HG02678 (cell line): ENCODE data around the gene KIF21B.
A peak's percentile ranks its signal among the peaks of the same experiment; 100 is the strongest.

Experiments
- ATAC-seq: cut with Tn5 transposase; IDR thresholded peaks from one replicate; pipeline ENCODE4 v1.9.1; 2021; ENCODE audit warnings: mild to moderate bottlenecking, moderate library complexity; ENCODE audit not compliant: unreplicated experiment

The KIF21B gene

DNA sequence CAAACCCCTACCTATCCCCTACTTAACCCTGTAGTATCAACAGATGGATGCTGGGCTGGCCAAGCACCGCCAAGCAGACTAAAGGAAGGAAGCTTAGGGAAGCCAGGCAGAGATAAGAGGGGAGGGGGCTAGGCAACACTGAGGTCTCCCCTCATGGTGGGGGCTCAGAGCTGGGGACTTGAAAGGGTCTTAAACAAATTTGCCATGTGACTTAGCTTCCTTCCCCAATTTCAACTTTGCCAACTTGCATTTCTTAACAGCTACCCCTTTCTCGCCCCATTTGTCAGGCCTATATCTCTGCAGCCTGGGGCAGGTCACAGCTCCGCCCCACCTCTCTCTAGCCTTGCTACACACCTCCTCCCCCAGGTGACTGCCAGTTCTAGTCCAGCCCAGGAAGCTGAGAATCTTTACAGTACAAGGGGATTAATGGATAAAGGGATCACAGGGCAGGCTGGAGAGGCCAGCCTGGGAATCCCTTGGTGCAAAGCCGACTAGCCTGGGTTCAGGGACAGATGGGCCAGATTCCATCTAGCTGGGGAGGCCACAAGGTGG lies 3.4 kb downstream of the KIF21B start:
- no peak for ATAC-seq

DNA sequence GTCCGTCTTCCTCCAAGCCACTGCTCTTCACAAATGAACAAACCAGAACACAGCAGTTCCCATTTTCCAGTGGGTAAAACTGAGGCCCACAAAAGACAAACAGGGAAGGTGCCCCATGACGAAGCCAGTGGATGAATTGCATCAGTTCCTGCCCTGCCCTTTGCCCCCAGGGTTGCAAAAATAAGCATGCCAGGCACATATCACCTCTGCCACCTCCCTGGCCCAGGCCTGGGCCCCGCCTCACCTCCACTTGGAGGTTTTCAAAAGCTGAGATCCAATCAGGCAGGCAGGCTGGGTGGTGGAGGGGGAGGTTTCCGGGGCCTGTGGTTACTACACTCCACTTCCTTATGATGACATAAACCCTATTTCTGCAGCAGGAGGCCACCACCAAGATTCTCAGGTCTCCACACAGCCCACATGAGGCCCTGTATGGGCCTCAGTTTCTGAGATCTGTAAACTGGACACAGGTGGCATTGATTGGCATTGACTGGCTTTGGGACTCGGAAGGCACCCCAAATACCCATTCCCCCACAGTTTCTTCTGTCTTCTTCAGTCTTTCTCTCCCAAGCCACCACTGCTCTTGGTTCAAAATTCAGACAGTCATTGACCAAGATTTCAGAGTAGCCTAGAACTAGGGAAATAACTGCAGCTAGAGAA lies 4.1 kb downstream of the KIF21B start:
- ATAC-seq = peak; percentile 66

DNA sequence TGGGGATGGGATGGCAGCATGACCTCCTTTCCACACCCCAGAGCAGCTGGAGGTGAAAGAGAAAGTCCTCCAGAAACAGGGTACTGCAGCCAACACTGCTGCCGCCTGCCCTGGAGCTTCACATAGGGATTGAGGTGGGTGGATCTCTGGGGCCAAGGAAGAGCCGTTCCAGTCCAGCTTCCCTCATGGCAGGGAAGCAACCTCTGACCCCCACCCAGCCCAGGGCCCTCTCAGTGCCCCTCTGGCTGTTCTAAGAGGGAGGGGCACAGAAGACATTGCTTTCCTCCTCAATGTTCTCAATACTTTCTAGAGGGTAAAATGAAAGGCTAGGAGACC lies 5.7 kb downstream of the KIF21B start:
- ATAC-seq = no peak

DNA sequence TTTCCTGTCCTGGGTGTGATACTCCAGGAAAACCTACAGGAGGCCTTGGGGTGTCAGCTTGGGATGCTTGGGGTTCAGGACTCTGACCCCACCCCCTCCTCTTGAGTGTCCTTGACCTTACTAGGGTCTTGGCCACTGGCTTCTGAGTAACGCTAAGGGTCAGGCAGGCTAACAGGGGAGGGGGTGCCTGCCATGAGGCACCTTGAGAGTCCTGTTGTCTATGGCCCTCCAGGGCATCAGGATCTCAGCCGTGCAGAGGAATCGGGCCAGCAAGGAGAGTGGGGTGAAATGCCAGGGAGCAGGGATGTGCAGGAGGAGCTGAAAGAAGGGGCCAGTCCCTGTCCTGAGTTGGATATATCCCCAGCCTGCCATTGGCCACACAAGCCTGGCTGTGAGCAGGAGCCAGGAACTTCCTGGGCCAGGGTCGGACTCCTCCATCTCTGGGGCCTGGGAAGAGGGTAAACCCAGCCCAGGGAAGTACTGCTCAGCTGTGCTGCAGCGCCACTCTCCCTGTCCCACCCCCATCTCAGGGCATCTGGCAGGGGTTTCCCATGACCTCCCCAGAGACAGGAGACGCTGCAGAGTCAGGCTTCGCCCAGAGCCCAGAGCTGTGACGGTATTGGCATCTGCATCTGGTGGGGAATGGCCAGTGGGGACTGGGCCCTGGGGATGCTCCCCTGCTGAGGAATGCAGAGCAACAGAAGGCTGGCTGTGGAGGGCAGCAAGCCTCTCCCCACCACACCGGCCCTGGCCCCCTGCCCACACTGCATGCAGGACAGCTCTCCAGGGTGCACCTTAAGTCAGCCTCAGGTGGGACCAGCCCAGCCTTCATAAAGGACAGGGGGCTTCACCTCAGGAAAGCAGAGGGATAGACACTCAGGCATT lies 6.3 kb downstream of the KIF21B start:
- ATAC-seq = peak; percentile 42

DNA sequence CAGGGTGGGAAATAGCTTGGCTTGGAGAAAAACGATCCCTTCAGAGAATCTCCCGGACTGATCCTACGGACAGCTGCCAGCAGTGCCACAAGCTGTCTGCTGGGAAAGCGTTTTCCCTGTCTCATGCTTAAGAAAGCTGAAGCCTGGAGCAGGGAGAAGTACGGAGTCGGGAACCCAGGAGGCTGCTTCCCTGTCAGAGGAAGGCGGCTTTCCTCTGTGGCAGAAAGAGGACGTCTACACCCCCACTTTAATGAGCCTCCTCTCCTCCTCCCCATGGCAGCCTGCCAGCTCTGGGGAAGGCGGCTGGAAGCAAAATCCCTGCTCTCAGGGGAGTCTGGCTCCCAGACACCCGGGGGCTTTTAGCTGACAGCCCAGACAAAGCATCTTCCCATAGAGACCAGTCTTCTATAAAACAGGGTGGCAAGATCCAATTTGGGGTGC lies 7.3 kb downstream of the KIF21B start:
- ATAC-seq = no peak

DNA sequence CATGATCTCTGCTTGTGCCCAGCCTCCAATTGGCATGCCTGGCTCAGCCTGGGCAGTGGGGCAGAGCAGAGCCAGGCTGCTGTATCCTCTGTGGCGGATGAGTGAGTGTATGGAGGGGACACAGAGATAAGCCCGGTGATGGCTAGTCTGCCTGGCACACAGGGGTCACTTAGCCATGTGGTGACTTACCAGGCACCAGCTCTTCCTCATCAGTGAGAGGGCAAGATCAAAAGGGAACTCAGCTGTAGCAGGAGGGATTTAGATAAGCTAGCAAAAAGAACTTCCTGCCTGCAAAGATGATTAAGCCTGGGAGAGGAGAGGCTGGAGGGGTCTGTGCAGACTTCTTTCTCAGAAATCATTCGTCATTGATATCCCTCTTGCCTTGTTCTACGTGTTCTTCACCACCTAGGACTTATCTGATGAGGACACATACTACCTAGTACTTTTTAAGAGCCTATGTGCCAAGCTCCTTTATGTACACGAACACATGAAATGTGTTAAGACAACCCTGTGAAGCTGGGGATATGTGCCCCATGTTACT lies 7.9 kb downstream of the KIF21B start:
- ATAC-seq = no peak

DNA sequence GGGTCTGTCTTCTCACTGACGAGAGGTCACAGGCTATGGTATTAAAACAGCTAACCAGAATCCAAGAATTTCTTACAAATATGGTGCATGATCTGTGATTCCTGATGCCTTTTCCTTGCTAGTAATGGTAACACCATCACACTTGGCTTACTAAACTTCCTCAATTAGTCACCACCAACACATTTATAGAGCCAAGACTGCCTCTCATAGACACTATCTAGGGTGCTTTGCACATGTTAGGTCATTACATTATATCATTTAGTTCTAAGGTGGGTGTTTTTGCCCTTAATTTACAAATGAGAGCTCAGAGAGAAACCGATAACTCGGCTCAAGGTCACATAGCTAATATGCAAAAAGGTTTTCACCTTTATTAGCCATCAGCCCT lies 8.7 kb downstream of the KIF21B start:
- ATAC-seq = no peak

DNA sequence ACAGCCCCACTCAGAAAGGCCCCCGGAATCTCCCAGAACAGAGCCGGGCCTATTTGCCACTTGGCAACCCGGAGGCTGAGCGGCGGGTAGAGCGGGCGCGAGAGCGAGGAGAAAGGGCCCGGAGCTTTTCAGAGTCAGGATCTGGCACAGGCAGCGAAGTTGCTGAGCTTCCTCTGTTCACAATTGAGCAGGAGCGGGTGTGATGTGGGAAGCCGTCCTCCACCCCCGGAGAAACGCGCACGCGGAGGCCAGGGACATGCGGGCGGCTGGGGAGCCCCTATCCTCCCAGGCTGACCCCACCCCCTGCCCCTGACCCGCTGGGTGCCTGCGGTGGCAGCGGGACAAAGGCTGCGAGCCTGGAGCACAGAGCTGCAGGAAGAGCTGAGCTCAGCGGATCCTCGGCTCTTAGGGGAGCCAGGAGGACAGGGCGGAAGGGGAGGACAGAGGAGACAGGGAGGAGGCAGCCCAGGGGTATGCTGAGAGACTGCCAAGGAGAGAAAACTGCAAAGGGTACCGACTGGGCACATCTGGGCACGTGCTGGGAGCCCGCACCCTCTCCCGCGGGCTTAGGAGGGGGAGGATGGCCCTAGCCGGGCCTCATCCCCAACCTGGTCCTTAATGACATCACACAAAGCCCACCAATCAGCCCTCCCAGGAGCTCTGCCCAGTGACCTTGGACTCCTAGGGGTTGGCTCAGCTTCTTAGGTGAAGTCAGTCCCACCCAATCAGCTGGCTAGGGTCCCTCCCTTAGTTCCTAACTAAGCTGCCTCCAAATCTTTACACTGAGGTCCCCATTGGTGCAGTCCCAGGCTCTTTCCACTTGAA lies 9.3 kb downstream of the KIF21B start:
- ATAC-seq = no peak

DNA sequence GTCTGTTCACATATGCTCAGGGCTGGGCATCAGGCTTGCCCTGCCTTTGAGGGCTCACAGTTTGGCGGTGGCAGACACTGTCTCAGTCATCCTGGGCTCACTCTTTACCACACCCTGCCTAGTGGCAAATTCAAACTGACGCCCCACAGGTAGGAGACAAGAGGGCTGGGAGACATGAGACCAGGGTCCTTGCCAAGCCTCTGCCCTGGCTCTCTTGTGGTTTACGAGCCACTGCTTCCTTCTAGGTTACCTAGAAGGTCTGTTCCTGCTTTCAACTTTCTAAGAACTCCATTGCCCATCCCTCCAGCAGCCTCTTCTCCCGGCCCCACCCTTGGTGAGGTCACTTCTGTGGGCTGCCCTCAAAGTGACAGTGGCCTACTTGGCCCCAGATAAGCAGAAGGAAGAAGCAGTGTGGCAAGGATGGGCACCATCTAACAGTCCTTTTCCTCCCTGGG lies 10.5 kb downstream of the KIF21B start:
- no peak for ATAC-seq

DNA sequence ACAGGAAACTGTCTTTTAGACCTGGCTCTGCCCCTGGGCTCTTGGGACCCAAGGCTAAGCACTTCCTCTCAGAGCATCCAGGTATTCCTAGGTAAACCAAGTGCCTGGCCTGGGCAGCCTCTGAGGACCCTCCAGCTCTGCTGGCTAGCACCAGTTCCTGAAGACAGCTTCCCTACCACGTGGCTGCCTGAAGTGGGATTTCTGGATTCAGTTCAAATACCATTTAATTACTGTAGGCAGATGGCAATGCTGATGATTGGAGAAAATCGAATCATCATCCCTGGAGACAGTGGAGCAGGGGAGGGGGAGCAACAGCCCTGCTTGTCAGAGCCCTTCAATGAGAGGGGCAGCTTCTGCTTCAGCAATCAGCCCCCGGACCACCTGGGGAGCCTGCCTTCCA lies 11.9 kb downstream of the KIF21B start:
- no peak for ATAC-seq

DNA sequence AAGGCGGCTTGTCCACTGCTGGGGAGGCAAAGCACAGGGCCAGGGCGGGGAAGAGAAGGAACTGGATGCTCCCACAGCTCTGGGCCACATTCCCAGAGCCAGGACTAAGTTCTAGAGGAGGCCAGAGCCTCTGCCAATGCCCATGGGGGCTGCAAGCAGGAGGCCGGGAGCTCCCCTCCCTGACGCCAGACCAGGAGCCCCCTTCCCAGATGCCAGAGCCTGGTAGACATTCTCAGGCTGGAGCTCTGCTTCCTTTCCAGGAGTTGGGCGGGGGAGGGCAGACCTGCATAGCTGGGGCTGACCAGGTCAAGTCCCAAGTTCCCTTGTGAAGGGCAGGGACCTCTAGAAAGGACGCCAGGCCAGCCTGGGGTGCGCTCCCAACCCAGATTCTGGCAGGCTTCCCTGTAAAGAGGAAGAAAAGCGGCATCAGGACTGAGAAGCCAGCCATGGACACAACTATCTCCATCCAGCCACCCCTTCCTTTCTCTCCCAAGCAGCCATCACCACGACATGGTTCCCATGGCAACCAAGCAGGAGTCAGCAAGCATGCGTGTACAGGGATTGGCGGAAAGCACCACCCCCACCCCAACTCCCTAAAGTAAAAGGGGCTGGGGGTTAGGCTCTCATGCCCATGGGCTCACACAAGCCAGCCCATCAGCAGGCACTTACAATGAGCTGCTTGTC lies 13.4 kb downstream of the KIF21B start:
- no peak for ATAC-seq

DNA sequence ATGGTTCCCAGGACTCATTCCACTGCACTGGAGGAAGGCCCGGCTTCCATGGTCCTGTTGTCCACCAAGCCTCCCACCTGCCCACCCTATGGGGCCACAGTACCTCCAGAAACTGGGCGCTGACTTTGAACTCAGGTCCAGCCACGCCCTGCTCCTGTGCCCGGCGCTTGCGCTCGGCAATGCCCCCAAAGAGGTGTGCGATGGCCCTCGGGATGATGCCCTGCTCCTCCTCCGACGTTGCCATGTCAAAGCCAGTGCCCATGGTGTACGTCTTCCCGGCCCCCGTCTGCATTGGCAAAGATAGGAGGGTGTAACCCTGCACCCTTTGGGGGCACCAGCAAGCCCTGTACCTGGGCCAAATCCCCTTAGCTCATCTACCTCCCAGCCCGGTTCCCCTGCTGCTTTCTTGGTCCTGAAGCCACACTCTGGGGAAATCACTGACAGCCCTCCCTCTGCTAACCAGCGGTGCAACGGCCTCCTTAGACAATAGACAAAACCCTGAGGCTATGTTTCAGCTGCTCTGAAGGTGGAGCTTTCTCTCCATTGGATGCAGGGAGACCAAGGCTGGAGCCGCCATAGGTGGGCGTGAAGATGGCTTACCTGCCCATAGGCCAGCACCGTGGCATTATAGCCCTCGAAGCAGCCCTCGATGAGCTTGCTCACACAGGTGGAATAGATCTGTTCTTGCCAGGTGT lies 14.7 kb downstream of the KIF21B start:
- no peak for ATAC-seq

DNA sequence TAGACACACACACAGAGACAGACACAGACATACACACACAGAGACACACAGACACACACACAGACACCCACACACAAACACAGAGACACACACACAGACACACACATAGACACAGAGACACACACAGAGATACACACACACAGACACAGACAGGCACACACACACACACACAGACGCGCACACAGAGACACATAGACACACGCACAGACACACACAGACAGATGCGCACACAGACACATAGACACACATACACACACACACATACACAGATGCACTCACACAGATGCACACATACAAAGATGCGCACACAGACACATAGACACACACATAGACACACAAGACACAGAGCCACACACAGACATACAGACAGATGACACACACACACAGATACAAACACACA lies 16.0 kb downstream of the KIF21B start:
- ATAC-seq = no peak

DNA sequence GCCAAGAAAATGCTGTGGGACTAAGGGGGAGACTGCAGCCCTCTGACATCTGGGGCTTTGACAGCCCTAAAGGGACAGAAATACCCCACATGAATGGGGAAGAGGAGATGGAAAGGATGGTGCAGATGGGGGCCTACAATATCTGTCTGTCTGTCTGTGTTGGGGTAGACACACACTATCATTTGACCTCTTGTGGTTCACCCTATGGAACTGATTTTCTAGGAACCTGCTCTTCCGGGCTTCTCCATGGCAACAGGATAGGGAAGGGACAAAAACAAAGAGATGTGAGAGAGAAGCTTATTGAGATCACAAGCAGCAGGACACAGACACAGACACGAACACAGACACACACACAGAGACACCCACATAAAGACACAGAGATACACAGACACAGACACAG lies 17.1 kb downstream of the KIF21B start:
- ATAC-seq = no peak

DNA sequence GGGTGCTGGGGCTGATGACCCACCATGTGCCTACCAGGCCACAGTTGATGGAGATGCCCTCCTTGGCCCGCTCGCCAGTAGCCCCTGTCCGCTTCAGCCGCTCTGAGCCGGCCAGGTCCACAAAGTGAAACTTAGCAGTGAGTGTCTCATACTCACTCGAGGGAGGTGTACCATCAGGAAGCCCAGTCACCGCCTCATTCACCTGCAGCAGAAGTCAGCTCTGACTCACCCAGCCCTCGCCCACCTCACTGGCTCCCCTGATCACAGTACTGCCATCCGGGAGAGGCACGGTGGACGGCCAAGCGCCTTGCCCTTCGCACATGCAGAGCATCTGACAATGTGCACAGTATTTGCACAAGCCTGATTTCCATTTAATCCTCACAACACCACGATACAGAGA lies 18.8 kb downstream of the KIF21B start:
- no peak for ATAC-seq

DNA sequence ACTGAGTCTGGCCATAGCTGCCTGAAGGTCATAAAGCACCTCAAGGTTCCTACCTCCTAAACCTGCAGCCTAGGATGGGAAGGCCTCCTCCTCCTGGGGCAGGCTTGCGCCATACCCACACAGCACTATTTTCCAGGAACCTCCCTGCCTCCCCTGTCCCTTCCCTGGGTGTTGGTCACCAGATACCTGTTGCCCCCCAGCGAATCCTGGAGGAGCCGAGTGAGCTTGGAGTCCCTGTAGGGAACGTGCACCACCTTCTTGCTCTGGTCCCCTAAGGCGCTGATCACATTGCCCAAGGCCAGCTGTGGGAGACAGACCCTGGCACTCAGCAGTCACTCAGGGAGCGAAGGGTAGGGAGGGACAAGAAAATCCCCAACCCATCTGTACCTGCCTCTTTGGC lies 19.4 kb downstream of the KIF21B start:
- no peak for ATAC-seq

DNA sequence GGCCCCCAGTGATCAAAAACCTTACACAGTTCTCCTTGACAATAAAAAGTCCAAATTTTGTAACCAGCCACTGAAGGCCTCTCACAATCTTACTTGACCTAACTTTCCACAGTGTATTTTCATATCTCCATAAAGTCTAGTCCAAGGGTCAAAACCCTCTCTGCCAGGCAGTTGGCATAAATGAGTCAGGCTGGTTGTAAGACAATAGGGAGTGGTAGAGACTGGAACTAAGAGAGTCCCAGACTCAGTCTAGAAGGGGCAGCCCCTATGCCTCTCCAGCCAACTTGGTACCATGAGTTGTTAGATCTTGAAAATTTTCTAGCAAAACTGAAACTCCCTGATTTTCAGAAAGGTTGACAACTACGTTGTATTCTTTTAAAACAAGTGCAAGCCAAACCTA lies 21.0 kb downstream of the KIF21B start:
- no peak for ATAC-seq

DNA sequence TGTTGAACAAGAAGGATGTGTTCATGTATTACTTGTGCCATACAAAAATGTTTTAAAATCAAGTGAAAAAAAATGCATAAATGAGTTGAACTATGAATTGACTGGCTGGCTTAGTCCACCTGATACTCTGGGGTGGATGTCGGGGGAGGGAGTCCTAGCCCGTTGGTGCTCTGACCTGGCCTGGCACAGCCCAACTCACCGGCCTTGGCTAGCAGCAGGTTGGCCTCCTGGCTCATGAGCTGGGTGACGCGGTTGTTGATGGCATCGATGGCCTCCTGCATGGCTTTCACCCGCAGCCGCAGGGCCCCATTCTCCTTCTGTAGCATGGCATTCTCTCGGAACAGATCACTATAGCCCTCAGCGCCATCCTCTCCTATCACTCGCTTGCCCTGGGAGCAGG lies 21.6 kb downstream of the KIF21B start:
- no peak for ATAC-seq

DNA sequence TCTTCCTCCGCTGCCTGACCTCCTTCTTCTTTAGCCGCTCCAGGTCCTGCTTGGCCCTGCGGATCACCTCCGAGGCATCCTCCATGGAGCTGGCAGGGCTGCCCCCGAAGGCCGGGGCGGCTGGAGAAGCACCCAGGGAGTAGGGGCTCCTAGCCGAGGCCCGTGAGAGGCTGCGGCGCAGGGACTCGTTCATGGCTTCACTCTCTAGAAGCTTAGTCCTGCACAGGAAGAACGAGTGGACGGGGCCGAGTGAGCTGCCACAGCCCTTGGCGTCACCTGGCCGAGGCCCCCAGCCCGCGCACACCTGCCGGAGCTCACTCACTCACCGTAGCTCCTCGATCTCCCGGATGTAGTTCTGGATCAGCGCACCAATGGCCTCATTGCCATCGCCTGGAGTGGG lies 23.1 kb downstream of the KIF21B start:
- no peak for ATAC-seq

DNA sequence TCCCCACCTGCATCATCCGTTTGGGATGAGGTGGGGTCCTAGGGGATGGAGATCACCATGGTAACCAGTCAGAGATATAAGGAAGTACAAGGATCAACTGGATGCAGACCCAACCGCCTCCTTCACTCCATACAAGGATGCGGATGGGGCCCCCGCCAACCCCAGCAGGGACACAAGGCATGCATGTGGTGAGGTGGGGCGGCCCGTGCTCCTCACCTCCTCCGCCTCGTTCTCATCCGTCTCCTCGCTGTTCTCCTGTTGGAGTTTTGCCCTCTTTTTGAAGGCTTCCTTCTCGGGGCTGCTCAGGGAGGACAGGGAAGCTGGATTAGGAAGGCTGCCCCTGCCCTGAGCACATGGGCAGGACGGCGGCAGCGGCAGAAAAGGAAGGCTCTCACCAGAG lies 23.8 kb downstream of the KIF21B start:
- ATAC-seq = no peak
